ENCODE data around the gene C9orf72.
A peak's percentile ranks its signal among the peaks of the same experiment; 100 is the strongest.

C9orf72 gene

DNA sequence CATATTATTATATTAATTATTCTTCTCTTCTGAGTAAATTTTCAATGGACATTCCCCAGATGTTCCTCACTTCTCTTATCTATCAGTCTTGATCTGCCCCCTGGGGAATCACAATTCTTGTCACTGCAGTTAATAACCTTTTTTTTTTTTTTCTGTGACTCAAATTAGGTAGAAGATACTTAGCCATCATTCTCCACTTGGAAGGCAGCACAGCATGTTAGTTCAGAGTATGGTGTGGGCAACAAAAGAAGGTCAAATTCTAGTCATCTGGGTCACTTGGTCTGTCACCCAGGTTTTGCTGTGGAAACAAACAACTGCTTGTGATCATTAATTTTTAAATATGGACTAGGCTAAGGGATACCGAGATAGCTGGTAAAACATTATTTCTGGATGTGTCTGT is 35.5 kb downstream of the C9orf72 start:
- DNase-seq: no peak

DNA sequence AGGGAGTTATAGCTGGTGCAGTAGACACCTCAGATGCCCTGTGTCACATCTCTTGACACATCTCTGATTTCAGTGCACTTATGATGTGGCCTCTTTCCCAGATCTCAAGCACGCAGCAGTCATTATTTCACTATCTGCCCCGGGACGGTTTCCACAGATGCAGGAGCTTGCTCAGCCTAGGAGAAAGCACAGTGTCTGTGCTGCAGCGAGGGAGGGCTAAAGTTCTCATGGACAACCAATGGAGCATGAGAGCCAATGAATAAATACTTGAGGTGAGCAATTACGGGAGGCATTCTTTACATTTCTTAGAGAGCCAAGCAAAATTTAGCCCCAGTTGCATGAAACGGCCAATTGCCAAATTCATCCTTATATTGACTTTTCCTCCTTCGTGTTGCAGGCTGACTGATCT is 36.2 kb downstream of the C9orf72 start:
- DNase-seq: no peak

DNA sequence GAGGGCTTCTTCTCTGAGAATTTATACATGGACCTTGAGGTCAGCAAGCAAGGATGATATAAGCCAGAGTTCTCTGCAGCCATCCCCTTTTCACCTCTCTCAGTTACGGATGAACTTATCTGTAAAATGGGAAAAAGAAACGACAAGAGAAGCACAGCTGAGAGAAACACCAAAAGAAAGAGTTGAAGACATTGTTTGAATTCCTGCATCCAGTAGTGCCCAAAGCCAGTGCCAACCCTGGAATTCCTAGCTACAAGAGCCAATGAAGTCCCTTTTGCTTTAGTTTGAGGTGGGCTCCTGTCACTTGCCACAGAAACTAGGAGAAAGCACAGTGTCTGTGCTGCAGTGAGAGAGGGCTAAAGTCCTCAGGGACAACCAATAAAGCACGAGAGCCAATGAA is 37.1 kb downstream of the C9orf72 start:
- DNase-seq: no peak

DNA sequence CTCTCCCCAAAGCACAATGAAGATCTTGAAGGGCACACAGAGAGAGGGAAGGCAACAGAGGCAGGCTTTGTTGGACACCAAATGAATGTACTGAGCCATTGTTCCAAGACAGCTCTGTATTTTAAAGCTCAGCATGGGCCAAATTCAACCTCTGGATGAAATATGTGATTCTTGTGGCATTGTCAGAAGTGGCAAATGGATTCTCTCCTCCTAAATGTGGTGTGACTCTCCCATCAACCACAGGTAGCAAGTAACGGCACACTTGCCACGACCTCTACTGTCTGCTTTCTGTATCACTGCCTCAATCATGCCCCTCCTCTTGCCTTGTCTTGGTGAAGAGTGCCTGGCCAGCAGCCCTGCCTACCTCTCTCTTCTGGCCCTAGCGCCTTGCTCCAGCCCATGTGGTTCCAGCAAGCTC is 37.6 kb downstream of the C9orf72 start:
- peak in 1 of 5 experiments; percentile 13 for DNase-seq

DNA sequence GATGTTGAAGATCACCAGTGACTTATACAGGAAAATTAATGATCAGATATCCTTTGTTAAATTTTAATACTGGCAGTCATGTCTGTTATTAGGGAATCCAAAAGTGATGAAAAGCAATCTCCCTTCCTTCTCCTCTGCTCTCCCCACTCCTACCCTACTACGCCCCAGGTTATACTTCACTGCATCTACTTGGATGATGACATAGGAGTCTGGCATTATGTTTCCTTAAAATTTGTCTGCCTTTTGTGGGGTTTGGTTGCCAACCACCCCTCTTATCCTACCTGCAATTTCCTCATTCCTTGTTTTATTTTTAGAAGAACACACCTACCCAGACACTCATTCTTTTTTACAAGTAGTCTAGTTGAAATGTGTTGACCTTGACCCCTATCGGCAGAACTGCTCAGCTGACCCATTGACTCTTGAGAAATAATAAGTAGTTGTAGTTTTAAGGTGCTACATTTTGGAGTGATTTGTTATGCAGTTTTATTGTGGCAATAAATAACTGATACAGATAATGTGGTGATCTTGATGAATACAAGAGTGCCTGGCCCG is 38.5 kb downstream of the C9orf72 start:
- DNase-seq: no peak

DNA sequence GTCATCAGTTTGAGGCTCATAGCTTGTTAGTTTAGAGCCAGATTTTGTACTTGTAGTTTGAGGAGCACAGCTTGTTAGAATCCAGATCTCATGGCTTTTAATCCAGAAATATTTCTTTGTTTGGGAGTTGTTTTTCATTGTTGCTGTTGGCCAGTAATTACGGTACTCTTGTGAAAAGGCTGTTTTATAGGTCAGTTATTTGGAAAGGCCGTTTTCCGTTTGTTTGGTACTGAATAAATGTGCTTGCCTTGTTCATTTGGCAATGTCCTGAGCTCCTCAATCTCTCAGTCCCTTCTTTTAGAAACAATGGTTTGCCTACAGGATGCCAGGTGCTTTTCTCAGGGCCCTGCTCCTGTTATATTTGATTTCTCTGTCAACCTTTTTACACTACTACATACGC is 39.1 kb downstream of the C9orf72 start:
- no peak for DNase-seq

DNA sequence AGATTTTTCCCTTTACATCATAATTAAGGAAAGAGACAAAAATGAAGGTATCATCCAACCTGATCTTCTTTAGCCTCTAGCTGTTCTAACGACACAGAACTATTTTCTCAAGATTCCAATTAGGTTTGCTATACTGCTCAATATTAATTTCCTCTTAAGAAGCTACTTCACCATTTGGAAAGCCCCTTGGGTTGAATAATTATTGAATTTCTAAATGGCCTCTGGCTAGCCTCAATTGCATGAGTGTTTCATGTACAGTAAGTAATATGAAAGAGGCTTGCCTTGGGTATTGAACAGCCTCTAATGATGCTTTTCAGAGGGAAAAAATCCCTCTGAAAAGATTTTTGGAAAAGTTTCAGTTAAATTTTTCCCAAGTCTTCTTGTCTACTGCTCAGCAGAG is 40.0 kb downstream of the C9orf72 start:
- DNase-seq: no peak

DNA sequence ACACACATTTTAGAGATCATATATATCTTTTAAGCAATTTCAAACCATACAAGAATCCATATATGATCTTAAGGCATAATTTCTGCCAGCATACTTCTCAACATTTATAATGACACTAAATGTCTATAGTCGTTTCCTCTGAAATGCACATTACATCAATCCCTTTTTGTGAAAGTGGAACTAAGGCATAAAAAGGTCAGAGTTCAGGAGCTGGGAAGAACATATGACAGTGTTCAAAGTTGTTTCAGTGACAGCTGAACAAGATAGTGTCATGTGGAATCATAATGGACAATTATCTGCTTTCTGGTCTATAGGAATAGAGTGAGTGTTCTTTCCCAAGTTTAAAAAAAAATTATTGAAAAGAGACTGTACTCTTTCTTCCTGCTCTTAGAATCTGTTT is 41.2 kb downstream of the C9orf72 start:
- DNase-seq: no peak

DNA sequence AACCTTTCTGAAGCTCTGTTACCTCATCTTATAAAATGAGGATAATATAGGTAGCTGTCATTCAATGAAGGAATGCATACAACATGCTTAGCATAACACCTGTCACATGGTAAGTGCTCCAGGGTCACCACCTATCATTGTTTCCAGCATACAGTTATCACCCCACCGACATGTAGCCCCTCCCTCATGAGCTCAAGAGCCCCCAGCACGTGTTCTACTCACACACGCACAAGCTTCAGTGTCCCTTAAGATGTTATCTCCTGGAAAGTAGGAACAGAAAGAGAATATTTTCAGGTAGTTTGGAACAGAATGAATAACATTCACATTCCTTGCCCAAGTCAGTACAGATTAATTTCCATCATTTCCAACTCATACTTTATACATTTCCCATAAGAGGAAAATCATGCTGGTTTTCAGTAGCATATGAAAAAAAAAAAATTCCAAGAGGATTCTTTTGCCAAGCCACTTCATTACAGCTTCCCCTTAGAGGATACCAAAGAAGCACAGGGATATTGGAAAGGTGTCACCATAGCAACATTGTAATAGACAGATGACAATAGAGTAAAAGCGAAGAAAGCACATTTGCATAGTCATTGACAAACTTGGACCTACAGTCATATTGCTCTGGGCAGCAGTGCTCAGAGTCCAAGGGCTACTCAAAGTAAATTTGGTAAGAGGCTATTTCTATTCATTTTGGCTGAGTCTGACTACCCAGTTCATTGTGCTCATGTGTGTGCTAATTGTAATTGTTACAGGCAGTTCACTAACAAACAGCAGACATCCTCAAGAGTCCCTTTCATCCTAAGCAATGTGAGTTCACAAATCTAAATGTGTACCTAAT is 42.1 kb downstream of the C9orf72 start:
- no peak for DNase-seq

DNA sequence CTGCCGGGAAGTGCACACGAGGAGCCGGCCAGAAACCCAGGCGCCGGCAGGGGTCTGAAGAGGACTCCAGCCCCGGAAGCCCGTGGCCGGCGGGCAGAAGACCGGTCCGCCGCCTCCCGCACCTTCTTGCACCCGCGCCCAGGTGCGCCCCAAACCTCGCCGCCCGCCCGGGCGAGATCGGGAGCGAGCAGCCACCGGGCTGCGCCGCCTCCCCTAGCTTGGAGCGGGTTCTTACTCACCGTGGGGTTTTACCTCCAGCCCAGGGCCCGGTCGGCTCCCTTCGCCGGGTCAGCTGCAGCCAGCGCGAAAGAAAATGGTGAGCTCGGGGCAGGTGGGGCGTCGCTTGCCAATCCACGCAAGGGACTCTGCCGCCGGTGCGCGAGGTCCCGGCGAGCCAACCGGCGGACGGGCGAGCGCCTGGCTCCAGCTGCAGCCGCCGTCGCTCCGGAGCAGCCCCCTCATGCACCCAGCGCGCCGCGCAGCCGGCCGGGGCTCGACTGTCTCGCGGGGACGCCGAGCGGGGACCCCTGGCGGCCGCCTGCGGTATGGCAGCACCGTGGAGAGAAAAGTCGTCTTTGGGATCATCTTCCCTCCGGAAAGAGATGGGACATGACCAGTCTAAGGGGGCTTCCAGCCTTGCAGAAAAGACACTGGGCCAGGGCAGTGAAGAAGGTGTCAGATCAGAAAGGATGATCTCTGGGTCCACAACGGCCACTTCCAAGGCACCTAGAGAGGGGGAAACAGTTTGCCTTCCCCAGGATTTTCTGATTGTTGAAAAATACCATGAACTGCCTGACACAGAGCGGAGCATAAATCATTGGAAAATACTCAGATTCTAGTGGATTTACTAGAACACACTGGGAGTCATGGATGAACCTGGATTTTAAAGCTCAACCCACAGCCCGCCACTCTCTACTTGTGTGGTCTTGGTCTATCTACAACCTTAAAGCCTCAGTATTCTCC is 43.7 kb downstream of the C9orf72 start, which contains the start of gene MOB3B:
TSS of gene MOB3B (minus strand) at position 499 of the 963 bp plus-strand sequence. CDS start 74,264 bp downstream, outside the sequence.
- peak; percentile 55 to 67 (median 59) for DNase-seq

DNA sequence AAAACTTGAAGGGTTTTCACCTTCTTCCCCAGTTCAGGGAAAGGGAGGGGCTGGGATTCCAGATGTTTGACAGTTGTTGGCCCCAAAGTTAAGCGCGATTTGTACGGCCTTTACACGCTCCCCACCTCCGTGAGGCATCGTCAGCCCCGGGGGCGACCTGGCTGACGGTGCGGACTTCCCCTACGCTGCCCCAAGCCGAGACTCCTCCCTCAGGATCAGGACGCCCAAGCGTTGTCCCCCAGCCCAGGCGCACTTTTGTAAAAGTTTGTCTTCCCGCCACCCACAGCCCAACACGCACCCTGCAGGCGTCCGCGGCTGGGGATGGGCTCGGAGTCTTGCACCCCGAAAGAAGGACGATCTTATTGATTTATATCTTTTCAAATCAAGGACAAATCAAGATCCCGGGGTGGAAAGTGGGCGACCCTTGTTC is 44.4 kb downstream of the C9orf72 start:
- peak; percentile 9 to 36 (median 10) for DNase-seq

DNA sequence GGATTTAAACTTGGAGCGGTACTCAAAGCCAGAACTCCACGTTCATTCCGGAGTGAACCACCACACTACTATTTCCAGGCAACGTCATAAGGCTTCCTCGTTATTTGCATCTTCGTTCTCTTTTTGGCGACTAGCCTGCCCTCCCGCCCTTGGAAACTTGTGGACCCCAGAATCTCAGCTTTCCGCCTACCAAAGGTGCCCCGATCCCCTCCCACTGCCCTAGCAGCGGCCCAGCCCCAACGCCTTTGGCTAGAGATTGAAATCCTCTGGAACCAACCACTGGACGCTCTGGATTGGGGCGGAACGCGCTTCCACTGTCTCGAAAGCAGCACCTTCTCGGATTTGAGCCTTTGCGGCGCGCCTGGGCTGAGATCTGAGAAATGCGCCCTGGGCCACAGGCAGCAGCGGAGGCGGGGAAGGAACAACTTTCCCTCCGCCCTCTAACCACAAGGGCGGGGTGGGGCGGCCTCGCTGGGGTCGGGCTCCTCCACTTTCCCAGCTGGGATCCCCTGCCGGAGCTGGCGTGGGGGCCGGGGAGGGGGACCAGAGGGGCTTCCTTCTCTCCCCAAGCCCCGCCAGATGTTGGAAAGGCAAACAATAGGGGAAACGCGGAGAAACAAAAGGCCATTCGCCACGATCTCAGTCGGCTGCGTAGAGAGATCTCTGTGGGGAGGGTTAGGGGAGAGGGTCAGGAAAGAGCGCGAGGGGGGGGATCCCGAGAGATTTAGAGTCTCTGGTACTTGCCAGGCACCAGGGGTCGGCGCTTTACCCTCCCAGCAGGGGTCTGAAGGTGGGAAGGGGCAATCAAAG is 45.0 kb downstream of the C9orf72 start:
- peak; percentile 15 to 53 (median 23) for DNase-seq

DNA sequence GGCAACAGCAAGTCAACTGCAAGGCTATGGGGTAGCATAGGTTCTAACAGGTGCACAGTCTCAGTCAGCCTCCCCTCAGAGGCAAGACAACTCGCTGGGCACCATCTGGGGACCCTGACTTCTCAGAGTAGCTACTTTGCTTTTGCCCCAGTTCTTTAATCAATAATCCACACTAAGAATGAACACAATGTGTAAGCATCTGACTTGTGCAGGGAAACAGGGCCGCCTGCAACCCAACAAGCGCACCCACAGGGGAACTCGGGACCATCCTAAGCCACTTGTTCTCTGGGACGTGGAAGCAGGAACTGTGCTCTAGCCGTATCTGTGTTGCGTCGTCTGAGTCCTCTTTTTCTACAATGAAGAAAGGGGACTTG is 45.6 kb downstream of the C9orf72 start:
- no peak for DNase-seq

DNA sequence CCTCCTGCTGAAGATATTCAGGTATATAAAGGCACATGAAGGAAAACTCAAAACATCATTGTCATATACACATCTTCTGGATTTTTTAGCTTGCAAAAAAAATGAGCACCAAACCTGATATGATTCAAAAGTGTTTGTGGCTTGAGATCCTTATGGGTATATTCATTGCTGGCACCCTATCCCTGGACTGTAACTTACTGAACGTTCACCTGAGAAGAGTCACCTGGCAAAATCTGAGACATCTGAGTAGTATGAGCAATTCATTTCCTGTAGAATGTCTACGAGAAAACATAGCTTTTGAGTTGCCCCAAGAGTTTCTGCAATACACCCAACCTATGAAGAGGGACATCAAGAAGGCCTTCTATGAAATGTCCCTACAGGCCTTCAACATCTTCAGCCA is 49.0 kb downstream of the C9orf72 start, which contains the start of gene IFNK:
TSS of gene IFNK (plus strand) at position 55 of the 400 bp plus-strand sequence. CDS start at position 102, 47 bp downstream.
- DNase-seq: no peak

DNA sequence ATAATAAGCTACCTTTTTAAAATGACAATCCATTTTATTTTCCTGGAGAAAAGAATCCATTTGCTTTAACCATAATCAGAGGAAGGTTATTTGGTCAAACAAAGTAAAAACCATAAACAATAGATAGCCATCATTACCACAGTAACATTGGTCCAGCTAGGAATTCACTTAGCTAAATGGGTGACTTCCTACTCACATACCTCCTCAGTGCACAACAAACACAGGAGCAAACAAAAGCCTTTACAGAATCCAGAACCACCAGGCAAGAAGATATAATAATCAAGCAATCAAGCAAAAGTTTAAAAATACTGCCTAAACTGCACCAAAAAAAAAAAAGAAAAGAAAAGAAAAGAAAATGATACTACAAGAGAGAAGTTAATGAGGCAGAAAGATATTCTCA is 50.1 kb downstream of the C9orf72 start:
- no peak for DNase-seq

DNA sequence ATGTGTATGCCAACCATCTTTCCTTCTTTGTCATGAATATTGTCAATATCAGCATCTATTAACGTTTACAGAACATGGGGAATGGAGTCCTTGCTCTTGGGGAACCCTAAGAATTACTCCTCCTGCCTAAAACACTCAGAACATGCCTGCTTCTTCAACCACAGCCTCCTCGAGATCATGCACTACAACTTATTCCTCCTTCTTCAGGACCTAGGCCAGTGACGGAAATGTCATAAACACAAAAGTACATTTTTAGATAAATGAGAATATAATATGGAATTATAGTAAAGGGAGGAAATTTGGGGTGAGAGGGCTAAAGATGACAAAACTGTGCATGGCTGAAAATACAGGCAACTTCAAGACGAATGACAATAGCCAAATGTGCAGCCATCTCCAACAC is 52.3 kb downstream of the C9orf72 start:
- DNase-seq: no peak

DNA sequence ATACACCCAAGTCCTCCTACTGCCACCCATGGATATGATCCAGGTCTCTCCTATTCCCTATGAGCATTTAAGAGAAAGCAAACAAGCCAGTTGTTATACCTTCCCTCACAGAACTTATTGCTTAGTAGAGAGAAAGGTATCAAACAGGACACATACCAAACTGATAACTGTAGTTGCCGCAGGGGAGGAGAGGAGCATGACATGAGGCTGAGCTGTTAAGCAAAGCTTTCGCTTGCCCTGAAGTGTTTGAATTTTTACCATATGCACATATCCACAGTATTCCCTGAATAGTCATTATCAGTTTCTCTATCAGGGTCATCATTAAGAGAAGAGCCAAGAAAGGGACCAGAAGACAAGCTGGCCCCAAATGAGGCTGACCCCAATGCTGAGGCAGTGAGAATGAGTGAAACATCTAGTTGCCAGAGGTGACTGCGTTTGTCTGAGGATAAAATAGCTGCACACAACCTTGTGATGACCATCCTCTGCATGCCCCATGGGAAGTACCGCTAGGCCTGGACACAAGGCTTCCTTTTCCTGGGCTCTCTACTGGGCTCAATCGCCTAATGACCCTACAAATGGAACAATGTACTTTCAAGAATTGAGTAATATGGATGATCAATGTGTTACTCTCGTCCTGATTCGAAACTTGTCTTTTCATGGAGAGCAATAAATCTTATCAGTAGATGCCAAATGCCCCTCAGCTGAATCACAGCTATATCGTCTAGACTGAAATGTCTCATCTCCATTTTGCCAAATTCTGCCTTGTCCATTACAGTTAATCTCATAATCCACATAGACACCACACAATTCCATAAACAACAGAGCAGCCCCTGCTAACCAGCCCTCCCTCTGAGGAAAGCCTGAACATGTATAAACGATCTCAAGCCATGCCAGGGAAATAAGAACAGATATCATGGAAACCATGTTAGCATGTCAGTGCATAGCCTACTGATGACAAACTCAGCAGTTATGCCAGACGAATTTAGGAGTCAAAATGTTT is 53.5 kb downstream of the C9orf72 start:
- no peak for DNase-seq

DNA sequence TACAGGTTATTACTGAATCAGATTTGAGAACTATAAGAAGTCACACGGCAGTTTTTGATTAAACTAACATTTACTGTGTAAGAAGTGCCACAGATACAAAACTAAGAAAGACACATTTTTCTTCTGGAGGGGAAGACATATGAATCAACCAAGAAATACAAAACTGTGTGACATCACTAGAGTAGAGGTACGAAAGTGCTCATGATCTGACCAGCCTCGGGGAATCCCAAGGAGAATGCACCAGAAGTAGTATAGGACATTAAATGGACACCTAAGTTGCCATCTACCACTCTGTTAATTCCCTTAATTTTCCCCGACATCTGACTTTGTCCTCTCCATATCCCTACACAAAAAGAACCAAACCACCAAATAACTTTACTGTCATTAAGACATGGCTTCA is 54.5 kb downstream of the C9orf72 start:
- DNase-seq: no peak

DNA sequence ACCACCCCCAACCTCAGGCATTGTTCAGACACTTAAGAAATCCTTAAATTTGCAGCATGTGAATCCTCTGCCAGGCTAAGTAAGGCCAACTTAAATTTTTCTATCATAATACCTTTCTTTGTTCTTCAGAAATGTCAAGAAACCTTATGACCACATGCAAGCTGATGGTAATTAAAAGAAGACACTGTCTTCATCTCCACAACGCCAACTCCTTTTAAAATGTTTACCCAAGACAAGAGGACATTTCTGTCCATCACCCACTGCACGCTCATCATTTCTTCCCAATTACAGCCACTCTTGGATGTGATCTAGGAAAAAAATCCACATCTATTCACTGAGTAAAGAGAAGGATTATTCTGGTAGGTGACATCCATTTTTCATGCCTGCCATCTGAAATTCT is 55.3 kb downstream of the C9orf72 start:
- no peak for DNase-seq

DNA sequence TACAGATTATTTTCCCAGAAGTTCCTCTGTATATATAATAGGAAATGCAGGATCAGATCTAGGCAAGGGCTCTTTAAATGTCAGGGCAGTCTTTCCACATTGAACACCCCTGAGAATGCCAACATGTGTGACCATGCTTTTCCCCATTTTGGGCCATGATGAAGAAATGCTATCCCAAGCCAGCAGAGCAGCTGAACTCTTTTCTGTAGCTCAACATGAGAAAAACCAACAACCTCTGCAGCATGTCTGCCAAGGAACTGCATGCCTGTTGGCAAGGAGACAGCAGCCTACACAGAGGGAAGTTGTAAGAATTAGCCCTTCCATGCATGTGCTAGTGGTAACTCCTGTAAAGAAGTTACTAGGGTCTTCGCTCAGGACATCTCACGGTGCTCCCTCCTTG is 58.7 kb downstream of the C9orf72 start:
- DNase-seq: no peak

DNA sequence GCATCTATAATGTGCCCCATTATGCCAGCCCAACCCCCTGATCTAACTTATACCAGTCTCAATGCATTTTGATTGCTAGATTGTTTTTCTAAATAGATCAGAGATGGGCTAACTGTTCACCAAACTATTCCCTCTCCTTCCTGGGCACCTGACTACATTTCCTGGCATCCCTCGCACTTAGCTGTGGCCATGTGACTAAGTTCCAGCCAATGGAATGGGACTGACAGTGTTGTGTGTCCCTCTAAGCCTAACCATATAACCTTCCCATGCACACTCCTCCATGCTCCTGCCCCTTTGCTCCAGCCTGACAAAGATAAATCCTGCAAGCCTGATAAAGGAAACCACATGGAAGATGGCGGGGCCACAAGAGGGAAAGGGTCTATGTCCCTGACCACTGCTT is 61.5 kb downstream of the C9orf72 start:
- DNase-seq: no peak

Data from T-helper 2 cell (primary cell).